Thymus (tissue), 14 donors: ENCODE measurements around the gene PET117. TPM values are rescaled to one million over a fixed set of nuclear protein-coding genes. Genes with fewer than 3 reads are reported as not detected.
A peak's percentile ranks its signal among the peaks of the same experiment; 100 is the strongest.
"Not testable (repeated sequence)": the region's sequence is repeated elsewhere in the genome, so short reads cannot be mapped to it uniquely, and the experiment has no call there.

Experiments used
- DNase-seq, 9 donors: peaks; one replicate each; pipeline ENCODE4 v3.0.0-alpha.2; 2013; ENCODE audit warnings: low spot score in 9 of 9, low read depth in 6 of 9, missing footprints in 1 of 9
- H3K27ac ChIP-seq, 2 donors: one replicate each; pipeline ENCODE4 v1.5.1; 2013; ENCODE audit warnings: control low read depth in 1 of 2, low read depth in 1 of 2, low read length in 1 of 2, mild to moderate bottlenecking in 1 of 2, moderate library complexity in 1 of 2
- H3K27me3 ChIP-seq, 2 donors: one replicate each; pipeline ENCODE4 v1.5.1; 2013; ENCODE audit warnings: low read length in 1 of 2; ENCODE audit not compliant: control insufficient read depth in 2 of 2, insufficient read depth in 1 of 2
- H3K36me3 ChIP-seq, 2 donors: one replicate each; pipeline ENCODE4 v1.5.1; 2013; ENCODE audit warnings: low read length in 1 of 2, mild to moderate bottlenecking in 1 of 2, moderate library complexity in 1 of 2; ENCODE audit not compliant: control insufficient read depth in 2 of 2, insufficient read depth in 2 of 2
- H3K4me1 ChIP-seq, 2 donors: one replicate each; pipeline ENCODE4 v1.5.1; 2013; ENCODE audit warnings: low read length in 2 of 2; ENCODE audit not compliant: control insufficient read depth in 2 of 2, insufficient read depth in 2 of 2
- H3K4me3 ChIP-seq, 2 donors: one replicate each; pipeline ENCODE4 v1.5.1; 2013; ENCODE audit warnings: low read length in 2 of 2, control low read depth in 1 of 2, mild to moderate bottlenecking in 1 of 2
- H3K9me3 ChIP-seq, 2 donors: one replicate each; pipeline ENCODE4 v1.5.1; 2013; ENCODE audit warnings: low read length in 1 of 2, mild to moderate bottlenecking in 1 of 2; ENCODE audit not compliant: control insufficient read depth in 2 of 2, insufficient read depth in 1 of 2
- WGBS: extraction: QIAGEN DNeasy Blood & Tissue Kit; methylation state at CpG from one replicate; pipeline ENCODE4 v1.1.7; 2013; 5-methylcytosine and 5-hydroxymethylcytosine counted together
- long read RNA-seq, 10 donors: transcript quantifications; one replicate each; lab custom pipeline, GENCODE V29; 2026
- polyA plus RNA-seq: library from polyadenylated mRNA; stranded (reverse); fragments of 200-250 nt; gene quantifications from one replicate; pipeline ENCODE4 v1.2.3, GENCODE V29; 2013
- total RNA-seq: library from RNA; stranded (reverse); fragments of 120-200 nt; gene quantifications from one replicate; pipeline ENCODE4 v1.2.4, GENCODE V29; 2013
- donor health status: healthy.

PET117 gene, protein sequence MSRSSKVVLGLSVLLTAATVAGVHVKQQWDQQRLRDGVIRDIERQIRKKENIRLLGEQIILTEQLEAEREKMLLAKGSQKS
- 11.9 TPM for total RNA-seq
- 11.4 TPM for polyA plus RNA-seq
- long read RNA-seq, donor 1, result 0 reads
- long read RNA-seq, donor 2, transcript PET117-201 (2 exons, 1,141 nt), result major isoform, 9 of 9 reads
- long read RNA-seq, donor 2, partial matches to known transcripts, result 0 of 9 reads
- long read RNA-seq, donor 2, other reads (novel, unspliced or antisense), result 0 of 9 reads
- long read RNA-seq, donor 3, transcript PET117-201 (2 exons, 1,141 nt), result major isoform, 10 of 10 reads
- long read RNA-seq, donor 3, partial matches to known transcripts, result 0 of 10 reads
- long read RNA-seq, donor 3, other reads (novel, unspliced or antisense), result 0 of 10 reads
- long read RNA-seq, donor 4, partial matches to known transcripts, result 0 of 2 reads
- long read RNA-seq, donor 4, other reads (novel, unspliced or antisense), result 0 of 2 reads
- long read RNA-seq, donor 5, transcript PET117-201 (2 exons, 1,141 nt), result major isoform, 7 of 7 reads
- long read RNA-seq, donor 5, partial matches to known transcripts, result 0 of 7 reads
- long read RNA-seq, donor 5, other reads (novel, unspliced or antisense), result 0 of 7 reads
- long read RNA-seq, donor 6, result 0 reads
- long read RNA-seq, donor 7, transcript PET117-201 (2 exons, 1,141 nt), result major isoform, 5 of 5 reads
- long read RNA-seq, donor 7, partial matches to known transcripts, result 0 of 5 reads
- long read RNA-seq, donor 7, other reads (novel, unspliced or antisense), result 0 of 5 reads
- long read RNA-seq, donor 8, partial matches to known transcripts, result 0 of 4 reads
- long read RNA-seq, donor 8, other reads (novel, unspliced or antisense), result 0 of 4 reads
- long read RNA-seq, donor 9, partial matches to known transcripts, result 0 of 3 reads
- long read RNA-seq, donor 9, other reads (novel, unspliced or antisense), result 0 of 3 reads
- long read RNA-seq, donor 10, partial matches to known transcripts, result 0 of 1 reads
- long read RNA-seq, donor 10, other reads (novel, unspliced or antisense), result 0 of 1 reads

DNA sequence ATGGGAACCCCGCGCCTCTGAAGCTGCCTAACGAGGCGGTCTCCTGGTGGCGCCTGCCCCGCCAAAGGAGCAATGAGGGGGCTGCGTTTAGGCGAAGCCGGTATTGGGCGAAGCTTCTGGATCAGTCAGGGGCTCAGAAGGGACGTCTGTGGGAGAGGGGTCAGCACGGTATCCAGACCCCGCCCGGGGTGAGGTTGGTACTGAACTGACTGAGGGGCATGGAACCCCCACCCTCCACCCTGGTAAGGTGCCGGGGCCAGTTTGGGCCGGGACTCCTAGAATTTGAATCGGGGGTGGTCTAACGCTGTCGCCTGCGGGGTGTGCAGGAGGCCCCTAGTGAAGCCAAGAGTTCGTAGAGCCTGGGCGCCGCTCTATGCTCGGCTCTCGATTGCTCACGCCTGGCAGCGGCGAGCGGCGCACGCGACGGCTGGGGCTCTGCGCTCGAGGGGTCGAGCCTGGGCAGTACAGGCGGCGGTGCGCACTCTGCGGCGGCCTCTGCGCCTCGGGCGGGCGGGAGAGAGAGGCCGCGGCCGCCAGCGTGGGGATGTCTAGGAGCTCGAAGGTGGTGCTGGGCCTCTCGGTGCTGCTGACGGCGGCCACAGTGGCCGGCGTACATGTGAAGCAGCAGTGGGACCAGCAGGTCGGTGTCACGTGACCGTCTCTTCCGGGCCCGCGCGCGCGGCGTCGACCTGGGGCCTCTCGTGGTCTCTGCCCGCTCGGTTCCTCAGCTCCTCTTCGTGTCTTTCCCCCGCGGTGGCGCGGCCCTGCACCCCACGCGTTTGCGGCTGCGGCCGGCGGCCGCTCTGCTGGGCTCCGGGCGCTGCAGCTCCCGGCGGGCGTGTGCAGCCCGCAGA lies at the start of gene PET117, which contains the start of gene KAT14:
TSS of gene PET117 (plus strand) at position 452 of the 854 bp plus-strand sequence. CDS start at position 545, 93 bp downstream.
TSS of gene KAT14 (plus strand) at position 452 of the 854 bp plus-strand sequence. CDS start 4,798 bp downstream, outside the sequence.
- under 1% methylated on average over 87 of the region's 87 CpGs for WGBS

DNA sequence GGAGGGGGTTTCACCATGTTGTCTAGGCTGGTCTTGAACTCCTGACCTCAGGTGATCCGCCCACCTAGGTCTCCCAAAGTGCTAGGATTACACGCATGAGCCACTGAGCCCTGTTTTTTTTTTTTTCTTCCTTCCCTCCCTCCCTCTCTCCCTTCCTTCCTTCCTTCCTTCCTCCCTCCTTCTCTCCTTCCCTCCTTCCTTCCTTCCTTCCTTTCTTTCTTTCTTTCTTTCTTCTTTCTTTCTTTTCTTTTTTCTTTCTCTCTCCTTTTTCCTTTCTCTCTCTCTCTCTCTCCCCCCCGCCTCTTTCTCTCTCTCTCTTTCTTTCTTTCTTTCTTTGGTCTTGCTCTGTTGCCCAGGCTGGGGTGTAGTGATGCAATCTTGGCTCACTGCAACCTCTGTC lies 49.4 kb upstream of the PET117 start:
- WGBS, result 75% methylated on average over 3 of the region's 3 CpGs
- not testable (repeated sequence) for H3K9me3 ChIP-seq, H3K27ac ChIP-seq, H3K4me1 ChIP-seq, H3K36me3 ChIP-seq, H3K4me3 ChIP-seq, DNase-seq, H3K27me3 ChIP-seq

More for the DNA sequence above, at the start of gene PET117, which contains the start of gene KAT14:
- H3K27me3 ChIP-seq, result no peaks in the 10 kb centered on the region
- peaks cover 3 to 6% of the 10 kb centered on the region in 2 donors for H3K36me3 ChIP-seq
- peak within 1 kb of the TSS; percentile 89 to 96 for H3K27ac ChIP-seq
- peaks cover 3 to 9% of the 10 kb centered on the region in 2 donors for H3K4me1 ChIP-seq
- H3K9me3 ChIP-seq, result no peaks in the 10 kb centered on the region
- H3K4me3 ChIP-seq, result peak within 1 kb of the TSS; percentile 87 to 97
- peak; percentile 88 to 98 (median 96) for DNase-seq

DNA sequence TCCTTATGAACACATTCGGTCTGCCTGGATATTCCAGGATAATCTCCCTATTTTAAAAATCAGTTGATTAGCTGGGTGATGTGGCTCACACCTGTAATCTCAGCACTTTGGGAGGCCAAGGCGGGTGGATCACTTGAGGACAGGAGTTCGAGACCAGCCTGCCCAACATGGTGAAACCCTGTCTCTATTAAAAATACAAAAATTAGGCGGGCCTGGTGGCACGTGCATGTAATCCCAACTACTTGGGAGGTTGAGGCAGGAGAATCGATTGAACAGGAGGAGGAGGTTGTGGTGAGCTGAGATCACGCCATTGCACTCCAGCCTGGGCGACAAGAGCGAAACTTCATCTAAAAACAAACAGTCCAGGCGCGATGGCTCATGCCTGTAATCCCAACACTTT lies 48.8 kb upstream of the PET117 start:
- H3K27me3 ChIP-seq, H3K4me1 ChIP-seq, H3K4me3 ChIP-seq, H3K27ac ChIP-seq, H3K9me3 ChIP-seq, DNase-seq, H3K36me3 ChIP-seq: not testable (repeated sequence)
- 97% methylated on average over 11 of the region's 11 CpGs for WGBS

DNA sequence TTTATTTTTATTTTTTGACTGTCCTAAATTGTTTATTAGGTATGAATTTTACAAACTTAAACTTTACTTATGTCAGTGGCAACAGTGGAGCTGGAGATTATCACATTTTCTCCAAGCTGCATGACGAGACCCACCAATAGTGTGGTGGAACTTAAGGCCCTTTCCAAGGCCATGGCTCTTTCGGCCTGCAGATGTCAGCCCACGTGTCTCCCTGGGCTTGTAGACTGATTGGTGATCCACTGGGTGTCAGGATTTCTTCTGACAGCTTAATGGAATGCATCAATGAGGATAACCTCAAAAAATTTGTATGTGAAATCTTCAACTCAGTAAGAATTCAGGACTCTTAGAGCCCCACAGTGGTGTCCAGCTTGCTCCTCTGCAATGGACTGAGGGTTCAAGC lies 47.6 kb upstream of the PET117 start:
- Histone ChIP-seq H3K9me3 (no peaks in the 10 kb centered on the region), H3K36me3 (no peaks in the 10 kb centered on the region), H3K4me3 (no peak overlapping the region), H3K27me3 (no peaks in the 10 kb centered on the region), H3K27ac (no peak overlapping the region), H3K4me1 (no peaks in the 10 kb centered on the region)
- DNase-seq, result no peak
- WGBS, result 78% methylated on average over 3 of the region's 3 CpGs

DNA sequence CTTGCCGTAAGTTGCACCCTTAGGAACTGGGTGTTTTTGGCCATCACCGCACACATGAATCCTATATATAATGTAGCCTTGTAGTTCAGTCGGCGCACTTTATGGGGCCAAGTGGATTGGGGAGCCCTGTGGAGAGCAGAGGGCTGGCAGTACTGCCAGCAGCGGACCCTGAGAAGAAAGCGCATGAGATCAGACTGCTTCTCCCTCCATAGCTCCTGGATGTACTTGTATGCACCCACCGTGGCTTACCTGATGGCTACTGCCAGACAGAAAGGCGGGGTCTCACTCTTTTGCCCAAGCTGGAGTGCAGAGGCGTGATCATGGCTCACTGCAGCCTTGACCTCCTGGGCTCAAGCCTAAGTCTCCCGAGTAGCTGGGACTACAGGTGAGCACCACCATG lies 47.2 kb upstream of the PET117 start:
- no peaks in the 10 kb centered on the region for H3K36me3 ChIP-seq
- H3K4me1 ChIP-seq, result no peaks in the 10 kb centered on the region
- no peak overlapping the region for H3K27ac ChIP-seq
- 94% methylated on average over 10 of the region's 10 CpGs for WGBS
- no peak overlapping the region for H3K4me3 ChIP-seq
- no peak for DNase-seq
- H3K27me3 ChIP-seq, result no peaks in the 10 kb centered on the region
- H3K9me3 ChIP-seq, result no peaks in the 10 kb centered on the region

DNA sequence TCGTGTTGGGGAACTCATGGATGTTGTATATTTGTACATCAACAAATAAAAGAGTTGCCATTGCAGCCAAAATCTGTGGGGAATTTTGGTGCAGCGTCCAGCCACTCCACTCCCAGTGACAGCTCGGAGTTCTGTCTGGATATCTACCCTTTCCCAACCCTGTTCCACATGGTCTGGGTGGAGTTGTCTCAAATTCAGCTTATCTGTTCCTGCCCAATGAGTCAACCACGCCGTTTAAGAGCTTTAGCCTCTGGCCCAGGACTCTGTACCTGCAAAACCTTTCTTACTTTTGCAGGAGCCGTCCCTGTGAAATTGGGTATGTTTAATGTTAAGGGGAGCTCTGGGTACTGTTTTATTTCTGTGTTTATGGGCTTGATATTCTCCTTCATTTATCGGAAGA lies 46.0 kb upstream of the PET117 start:
- Histone ChIP-seq H3K27me3 (no peaks in the 10 kb centered on the region), H3K4me3 (no peak overlapping the region), H3K36me3 (no peaks in the 10 kb centered on the region), H3K4me1 (no peaks in the 10 kb centered on the region), H3K9me3 (no peaks in the 10 kb centered on the region), H3K27ac (no peak overlapping the region)
- WGBS, result 88% methylated on average over 7 of the region's 7 CpGs
- no peak for DNase-seq

DNA sequence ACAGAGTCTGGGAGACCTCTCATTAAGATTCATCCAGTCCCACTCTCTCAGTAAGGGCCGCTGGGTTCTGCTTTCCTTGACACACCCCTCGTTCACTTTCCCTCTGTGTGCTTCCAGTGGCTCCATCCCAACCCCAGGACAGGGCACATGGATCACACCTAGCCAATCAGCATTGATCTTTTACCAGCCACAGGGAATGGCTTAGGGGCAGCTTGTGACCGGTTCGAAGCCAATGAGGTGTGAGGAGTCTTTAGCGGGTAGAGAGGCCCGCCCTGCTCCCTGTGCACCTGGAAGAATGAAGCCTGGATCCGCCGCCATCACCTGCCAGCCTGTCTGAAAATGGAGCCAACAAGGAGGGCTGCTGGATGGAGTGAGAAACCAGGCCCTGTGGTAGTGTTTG lies 44.8 kb upstream of the PET117 start:
- no peak overlapping the region for H3K27ac ChIP-seq
- no peak for DNase-seq
- H3K4me3 ChIP-seq, result no peak overlapping the region
- H3K27me3 ChIP-seq, result no peaks in the 10 kb centered on the region
- no peaks in the 10 kb centered on the region for H3K4me1 ChIP-seq
- no peaks in the 10 kb centered on the region for H3K36me3 ChIP-seq
- WGBS, result 97% methylated on average over 8 of the region's 8 CpGs
- no peaks in the 10 kb centered on the region for H3K9me3 ChIP-seq

DNA sequence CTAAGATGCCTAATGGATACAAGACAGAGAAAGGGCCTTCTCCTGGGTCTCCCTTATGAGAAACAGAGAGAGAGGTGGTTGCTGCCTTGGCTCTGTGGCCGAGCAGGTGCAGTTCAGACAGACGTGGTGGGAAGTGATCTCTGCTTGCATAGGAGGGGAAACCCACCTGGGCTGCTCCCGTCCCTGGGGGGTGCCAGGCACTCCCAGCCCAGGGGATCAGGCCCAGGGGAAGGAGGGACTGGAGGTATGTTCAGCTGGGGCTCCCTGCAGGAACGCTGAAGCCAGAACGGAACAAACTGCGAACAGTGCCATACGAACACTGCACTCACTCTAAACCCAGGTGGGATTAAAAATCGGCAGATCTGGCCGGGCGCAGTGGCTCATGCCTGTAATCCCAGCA lies 44.3 kb upstream of the PET117 start:
- Histone ChIP-seq H3K4me1 (no peaks in the 10 kb centered on the region), H3K27ac (no peak overlapping the region), H3K36me3 (no peaks in the 10 kb centered on the region), H3K27me3 (no peaks in the 10 kb centered on the region), H3K4me3 (no peak overlapping the region), H3K9me3 (no peaks in the 10 kb centered on the region)
- no peak for DNase-seq
- 84% methylated on average over 10 of the region's 10 CpGs for WGBS
